NCI-H524 (cell line): ENCODE measurements around the gene WDFY4.

Experiments
- DNase-seq, 2 experiments: peaks; one replicate each; lab custom pipeline; 2025; lab: John Stamatoyannopoulos, UW

Gene WDFY4

DNA sequence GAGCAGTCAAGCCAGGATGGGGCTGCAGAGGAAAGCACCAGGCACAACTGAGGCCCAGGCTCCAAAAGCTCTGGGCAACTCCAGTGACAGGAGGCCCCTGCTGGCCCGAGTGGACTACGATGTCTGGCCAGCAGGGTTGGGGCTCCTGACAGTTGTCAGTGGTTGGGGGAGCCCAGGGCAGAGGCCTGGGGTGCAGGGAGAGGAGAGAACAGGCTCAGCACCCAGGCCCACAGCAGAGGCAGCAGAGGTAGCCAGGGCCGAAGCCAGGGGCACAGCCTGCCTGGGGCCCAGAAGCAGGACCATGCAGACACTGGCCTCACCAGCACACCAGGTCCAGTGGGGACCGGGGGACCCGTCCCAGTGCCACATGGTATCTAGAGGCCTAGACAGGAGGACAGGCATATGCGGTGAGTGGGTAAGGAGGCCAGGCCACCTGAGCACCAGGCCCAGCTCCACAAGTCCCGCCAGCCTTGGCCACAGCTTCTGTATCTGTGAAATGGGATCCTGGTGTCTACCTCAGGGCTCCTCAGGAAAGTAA, 301.0 kb downstream of the WDFY4 start:
- DNase-seq, result no peak

DNA sequence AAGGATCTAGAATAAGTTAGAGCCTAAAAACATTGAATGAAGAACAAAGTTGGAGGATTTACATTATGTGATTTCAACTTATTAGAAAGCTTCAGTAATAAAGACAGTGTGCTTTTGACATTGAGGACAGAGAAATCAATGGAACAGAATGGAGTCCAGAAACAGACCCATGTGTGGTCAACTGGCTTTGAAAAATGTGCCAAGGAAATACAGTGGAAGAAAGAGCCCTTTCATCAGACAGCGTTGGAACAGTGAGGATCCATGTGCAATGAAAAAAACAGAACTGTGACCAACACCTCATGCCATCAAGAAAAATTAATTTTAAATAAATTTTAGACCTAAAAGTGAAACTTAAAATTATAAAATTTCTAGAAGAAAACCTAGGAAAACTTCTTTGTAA, 305.6 kb downstream of the WDFY4 start:
- no peak for DNase-seq

DNA sequence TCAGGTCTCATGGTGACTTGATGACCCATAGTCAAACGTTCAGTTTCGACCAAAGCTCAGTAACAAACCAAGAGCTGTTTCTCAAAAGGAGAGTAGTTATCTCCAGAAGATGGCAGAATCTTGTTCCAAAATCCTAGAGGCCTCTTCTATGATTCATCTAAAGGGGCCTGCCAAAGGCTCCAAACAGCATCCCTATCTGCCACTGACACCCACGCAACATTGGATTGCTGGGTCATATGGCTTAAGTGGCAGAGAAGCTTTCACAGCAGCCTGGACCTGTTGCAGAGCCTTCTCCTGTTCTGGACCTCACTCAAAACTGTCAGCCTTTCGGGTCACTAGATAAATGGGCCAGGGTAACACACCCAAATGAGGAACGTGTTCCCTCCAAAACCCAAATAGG, 309.0 kb downstream of the WDFY4 start:
- no peak for DNase-seq

DNA sequence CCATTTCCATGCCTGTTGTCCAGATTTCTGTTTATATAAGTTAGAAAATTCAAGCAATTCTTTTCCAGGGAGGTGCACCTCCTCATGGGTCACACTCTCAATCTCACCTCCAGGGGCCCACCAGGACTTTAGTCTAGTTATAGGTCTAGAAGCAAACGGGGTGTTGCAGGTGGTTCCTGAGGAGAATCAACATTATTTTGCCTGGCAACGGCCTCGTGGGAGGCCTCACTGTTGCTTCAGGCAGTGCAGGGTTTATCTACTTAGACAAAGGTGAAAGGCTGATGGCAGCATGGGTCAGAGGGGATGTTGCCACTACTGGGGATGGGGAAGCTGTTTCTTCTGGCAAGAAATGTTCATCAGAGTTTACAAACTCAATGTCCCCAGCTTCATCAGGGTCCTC, 311.7 kb downstream of the WDFY4 start:
- DNase-seq, result no peak

DNA sequence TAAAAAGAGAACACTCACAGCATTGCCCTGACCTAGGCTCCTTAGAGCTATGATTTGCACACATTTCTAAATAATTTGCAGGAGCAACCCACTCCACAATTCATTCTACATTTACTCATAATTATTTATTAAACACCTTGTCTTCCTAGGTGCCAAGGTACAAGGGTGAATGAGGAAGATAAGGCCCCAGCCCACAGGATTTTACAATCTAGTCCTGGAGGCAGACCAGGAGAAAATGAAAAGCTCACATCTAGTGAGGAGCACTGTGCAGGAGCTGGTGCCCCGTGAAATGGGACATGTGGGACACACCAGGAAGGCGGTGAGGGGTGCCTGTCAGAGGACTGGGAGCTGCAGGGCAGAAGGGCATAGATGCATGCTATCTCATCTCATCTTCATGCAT, 314.7 kb downstream of the WDFY4 start:
- no peak for DNase-seq

DNA sequence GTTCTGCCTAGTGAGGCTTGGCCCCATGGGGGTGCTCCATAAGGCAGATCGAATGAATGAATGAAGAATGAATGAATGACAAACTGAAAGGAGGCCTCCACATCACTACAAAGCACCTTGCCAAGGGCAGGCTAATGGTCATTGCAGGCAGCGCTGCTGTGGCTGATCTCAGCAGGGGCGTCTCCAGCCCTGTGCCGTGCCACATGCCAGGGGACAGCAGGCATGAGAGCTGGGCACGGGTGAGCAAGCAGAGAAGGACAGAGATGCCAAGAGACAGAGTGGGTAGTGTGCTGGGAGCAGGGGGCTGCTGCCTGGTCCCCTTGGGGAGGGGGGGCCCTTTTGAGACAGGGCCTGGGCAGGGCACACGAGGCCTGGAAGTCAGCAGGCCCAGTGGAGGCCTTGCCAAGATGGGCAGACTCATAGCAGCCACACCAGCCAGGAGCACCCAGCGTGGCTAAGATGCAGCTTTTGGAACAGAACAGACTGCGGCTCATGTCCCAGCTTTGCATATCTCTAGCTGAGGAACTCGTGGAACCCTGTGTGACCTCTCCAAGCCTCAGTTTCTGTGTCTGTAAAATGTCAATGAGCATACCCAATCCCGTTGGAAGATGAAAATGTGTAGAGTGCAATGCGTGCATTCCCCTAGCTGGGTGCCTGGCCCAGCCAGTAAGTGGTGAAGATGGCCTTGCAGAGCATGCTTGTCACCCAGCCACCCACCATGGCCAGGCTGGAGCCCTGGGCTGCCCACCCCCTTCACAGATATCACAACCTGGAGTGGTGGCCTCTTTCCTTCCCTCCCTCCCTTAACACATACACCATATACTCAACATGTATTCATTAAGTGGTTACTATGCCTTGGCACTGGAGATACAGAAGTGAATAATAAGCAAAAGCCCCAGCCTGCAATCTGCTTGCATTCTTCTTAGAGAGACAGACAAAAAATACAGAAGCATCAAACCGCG, 316.0 kb downstream of the WDFY4 start:
- no peak for DNase-seq

DNA sequence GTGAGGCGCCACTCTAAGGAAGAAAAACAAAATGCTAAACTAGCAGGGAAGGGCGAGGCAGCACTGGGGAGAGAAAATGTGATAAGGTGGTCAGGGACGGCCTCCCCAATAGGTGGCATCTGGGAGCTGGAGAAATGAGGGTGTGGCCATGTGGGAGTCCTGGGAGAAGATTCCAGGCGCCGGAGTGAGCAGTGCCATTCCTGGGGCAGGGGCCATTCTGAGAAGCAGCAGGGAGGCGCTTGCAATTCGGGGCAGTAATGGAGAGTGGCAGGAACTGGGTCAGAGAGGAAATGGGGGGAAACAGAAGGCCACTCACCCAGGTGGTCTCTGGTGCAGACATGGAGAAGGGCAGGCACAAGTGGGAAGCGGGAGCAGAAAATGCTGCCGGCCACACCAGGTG, 316.7 kb downstream of the WDFY4 start:
- DNase-seq, result no peak

DNA sequence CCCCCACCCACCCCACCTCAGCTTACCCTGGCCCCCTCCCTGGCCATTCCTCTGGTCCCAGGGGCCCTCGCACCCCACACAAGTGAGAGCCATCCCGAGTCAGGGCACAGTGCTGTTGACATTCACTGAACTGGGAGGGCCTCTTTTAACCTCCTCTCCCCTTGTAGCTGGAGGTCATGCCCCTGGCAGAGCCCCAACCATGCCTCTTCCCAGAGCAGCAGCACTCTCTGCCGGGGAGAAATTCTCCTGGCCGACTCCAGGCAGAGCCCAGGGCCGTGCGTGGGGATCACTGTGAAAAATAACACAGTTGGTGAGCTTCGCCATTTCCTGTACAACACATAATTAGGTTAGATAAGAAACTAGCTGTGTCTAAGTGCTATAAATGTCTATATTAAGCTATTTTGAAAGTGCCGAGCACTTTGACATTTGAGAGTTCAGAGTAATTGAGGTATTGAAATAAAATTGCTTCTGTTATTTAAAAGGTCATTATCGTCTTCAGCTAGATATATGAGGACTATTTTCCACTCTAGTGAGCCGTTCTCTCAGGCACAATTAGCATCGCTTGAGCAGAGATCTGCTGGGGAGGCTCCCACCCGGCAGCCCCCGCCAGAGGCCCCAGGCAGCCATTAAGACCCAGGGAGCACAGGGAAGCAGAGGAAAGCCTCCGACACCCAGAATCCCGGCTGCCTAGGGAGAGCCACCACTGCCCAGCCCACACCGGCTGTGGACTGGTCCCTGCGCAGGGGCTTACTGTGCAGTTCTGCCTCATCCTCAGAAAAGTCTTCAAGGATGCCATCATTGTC, 317.4 kb downstream of the WDFY4 start:
- no peak for DNase-seq

DNA sequence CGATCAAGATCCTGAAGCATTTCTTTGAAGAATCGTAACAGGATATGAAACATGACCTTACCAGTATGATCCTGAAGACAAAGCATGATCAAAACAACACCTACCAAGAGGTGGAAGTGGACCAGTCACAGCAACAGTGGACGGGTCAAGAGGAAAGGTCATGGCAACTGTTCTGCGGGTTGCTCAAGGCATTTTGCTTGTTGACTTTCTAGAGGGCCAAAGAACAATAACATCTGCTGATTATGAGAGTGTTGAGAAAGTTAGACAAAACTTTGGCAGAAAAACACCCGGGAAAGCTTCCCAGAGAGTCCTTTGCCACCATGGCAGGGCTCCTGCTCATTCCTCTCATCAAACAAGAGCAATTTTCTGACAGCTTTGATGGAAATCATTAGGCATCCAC, 320.6 kb downstream of the WDFY4 start:
- no peak for DNase-seq

DNA sequence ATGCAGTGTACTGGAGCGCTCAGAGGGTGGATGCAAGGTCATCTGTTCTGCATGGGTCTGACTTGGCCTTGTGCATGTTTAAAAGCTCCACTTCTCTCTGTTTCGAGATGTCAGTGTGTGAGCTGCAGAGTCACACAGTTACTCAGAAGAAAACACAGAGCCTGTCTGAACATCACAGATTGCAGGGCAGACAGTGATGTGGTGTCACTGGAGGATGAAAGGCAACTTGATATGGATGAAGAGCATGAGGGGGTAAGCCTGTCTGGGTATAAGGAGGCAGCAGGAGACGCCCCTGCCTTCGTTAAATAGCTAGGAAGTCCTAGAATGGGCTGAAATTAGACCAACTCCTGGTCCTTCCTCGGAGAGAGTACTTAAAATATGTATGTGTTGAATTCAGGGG, 322.5 kb downstream of the WDFY4 start:
- no peak for DNase-seq

DNA sequence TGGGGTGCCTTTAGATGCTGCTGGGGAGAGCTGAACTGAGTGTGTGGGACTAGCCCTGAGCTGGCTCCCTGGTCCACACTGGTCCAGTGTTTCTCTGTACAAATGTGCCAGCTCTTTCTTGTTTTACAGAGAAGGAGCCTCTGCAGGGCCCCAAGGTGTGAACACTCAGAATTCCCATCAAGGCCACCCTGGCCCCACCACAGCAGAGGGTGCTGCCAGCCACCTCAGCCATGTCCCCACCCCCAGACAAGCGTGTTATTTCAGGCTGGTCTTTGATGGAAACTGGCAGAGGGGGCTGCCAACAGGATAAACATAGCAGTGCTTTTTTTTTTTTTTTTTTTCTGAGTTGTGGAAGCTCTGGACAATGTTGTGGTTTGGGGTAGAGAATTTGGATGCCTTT, 323.4 kb downstream of the WDFY4 start:
- no peak for DNase-seq

DNA sequence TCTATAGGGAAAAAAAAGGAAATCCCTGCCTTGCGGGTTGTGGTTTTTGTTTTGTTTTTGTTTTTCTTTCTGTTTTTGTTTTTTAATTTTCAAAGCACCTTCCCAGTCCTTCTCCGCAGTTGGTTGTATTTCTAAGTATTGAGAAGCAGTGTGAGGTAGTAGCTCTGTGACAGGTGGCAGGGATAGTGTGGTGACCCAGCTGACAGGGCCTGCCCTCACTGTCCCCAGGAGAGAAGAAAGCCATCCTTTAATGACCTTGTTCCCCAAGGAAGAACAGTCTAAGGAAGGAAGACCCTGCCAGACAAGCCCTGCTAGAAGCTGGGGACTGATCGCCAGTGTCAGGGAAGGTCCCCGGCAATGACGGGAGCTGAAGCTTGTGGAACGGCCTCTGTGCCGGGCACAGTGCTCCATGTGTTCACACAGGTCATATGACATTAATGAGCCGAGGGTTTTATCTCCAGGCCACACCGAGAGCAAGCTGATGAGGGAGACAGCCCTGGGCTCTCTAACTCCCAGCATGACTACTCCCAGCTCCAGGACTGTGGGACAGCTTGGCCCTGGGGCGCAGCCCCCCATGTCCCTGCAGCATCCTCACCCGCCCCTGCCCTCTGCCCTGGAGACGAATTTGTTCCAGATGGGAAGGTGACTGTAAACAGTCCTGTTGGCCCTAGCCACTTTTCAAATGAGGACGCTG, 324.0 kb downstream of the WDFY4 start:
- no peak for DNase-seq

DNA sequence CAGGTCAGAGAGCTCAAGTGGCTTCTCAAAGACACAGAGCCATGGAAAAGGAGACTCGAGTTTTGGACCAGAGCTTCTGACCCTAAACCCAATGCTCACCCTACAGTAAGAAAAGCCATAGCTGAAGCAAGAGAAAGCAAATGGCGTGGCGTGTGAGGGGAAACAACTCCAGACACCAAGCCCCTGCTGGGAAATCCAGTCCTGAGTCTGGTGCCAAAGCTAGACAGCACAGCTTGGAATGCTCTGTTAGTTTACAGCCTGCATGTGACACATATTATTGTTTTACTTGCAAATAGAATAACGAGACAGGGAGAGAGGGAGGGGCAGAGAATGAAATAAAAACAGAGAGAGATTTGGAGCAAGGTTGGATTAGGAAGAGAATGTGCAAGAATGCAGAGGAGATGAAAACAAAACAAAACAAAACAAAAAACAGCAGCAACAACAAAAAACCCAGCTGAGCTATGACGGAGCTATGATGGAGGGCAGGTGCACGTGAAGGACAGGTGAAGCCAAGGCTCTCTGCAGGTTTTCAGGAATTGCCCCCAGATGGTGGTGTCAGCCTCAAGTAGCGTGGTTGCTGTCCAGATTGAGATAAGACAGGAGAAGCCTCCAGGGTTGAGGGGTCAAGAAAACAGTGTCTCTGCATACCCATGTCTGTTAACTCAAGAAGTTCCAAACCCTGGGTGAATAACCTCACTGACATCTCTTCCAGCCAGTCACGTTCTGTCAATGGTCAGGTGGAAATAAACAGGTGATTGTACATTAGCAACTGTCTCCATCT, 324.7 kb downstream of the WDFY4 start:
- DNase-seq, result no peak

DNA sequence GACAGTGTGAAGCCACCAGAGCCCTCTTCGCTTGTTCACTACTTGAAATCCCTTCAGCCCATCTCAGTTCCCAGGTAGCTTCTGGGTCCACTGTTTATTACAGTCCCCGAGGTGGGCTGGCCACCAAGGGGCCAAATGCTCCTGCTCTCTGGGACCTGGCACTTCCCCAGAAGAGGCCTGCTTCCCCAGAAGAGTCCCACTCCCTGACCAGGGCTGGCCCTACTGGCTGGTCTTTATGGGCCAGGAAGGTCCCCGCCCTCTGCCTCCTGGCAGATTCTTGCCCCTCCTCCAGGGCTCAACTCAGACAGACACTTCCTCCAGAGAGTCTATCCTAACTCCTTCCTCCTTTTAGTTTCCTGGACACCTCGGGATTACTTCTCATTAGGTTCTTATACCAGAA, 325.6 kb downstream of the WDFY4 start:
- DNase-seq, result no peak

DNA sequence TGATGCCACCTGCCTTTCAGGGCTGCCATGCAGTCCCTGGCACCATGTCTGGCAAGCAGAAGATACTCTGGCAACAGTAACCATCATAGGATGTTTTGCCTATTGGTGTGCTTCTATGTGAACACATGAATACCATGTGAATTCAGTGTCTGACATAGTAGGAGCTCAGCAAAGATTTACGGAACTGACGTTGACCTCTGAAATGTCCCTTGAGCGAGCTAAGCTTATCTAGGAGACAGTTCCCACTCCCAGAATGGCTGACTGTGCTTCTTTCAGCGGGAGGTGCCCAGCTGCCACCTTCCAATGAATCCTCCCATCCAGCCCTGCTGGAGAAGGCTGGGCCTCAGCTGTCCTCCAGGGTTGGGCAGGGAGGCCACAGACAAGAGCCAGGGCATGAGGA, 326.2 kb downstream of the WDFY4 start:
- DNase-seq, result no peak

DNA sequence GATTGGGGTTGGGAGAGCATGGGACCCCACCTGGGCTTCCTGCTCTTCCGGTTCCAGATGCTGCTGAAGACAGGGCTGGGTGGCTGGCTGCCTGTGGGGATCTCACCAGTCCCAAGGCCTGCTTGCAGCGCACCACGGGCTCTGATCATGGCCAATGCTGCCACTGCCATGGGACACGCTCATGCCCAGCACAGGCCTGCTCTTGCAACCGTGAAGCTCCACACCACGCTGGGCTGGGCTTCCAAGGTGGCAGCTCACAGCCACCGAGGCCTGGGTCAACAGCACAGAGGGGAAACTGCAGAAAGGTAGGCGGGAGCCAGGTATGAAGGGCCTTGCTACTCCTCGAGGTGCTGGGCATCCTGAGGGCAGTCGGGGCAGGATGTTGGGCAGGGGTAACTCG, 327.1 kb downstream of the WDFY4 start:
- no peak for DNase-seq

DNA sequence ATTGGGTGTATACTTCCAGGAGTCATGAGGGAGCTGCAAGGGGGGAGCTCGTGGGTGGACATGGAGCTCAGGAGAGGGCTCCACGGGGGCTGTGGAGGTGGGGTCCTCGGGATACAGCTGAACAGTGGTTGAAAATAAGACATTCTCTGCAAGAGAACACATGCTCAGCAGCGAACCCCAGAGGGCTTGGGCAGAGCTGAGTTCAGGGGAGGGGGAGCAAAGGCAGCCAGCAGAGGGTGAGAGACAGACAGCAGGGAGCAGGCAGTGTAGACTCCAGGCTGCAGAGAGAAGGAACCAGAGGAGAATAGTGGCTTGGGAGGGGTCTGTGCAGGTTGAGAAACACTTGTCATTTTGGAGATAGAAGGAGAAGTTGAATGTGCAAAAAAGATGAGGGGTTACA, 327.9 kb downstream of the WDFY4 start:
- no peak for DNase-seq

DNA sequence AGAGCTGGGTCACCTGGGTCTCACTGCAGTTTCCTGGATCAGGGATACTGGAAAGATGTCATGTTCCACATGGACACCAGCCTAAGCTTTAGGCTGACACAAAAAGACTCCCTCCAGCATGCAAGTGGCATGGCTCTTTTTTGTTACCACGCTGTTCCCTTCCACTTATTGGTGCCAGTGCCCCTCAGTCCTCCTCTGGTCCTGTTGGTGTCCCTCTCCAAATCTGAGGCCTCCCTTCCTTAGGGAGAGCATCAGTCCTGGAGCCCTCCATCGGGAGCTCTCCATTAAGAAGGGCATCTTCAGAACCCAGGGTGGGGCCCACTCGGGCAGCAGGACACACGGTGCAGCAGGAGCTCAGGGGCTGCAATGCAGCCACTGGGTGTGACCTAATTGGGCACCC, 331.0 kb downstream of the WDFY4 start:
- no peak for DNase-seq

DNA sequence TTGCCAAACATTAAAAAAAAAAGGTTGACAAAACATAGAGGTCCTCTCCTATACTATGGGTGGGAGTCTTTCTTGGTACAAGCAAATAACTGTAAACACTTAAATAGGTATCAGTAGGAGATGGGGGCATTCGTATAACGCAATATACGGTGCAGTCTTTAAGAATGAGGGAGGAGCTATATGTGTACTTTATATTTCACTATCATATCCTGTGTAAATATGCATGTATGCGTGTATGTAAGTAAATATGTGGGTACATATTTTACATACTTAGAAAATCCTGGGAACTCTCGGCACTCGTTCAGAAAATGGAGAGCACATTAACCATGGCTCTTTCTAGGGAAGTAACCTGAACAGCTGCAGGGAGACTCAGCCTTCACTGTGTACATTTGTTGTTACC, 337.0 kb downstream of the WDFY4 start:
- DNase-seq, result no peak

DNA sequence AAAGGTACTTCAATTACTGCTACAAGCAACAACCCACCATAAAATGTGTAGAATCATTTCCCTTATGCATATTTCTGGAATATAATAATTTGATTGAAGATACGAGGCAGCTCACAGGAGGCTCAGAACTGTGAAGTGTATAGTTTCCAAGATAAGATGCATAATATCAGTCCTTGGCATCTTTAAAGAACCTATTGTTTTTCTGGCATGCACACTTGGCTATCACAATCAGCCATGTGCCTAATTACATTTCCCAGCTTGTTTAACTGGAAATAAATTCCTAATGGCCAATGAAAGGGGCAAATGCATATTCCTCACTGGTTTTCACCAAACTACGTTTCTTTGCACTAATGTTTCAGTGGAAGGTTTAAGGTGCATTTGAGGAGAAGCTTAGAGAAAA, 338.4 kb downstream of the WDFY4 start:
- no peak for DNase-seq

DNA sequence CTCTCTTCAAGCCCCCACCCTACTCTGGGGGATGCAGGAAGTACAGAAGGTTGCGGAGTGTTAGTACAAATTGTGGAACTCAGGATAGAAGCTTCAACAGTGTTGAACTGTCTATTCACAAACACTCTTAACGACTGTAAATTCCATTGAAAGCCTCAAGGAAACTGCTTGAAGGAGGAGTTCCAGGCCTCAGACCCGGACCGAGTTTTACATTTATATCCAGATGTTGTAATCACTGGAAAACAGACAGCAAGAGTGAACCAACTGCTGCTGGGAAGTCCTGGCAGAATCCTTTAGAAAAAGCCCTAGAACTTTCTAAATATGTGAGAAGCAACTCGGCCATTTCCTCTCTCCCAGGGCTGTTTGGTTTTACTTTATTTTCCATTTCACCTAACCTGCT, 339.1 kb downstream of the WDFY4 start:
- no peak for DNase-seq

DNA sequence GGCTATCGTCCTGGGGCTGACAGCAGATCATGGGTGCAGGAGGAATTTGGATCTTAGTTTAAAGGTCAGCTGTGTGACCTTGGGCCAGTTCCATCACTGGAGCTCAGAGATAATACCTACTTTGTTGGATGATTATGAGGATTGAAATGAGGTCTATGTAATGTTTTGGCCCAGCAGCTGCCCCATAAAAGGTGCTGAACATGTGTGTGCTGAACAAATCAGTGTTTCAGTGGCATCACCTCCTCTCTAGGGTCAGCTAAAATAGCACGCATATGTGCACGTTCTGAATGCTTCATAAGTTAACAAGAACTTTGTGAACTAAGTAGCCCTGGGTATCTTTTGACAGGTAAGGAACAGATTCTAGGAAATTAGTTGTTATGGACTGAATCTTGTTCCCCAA, 339.8 kb downstream of the WDFY4 start:
- DNase-seq, result no peak
